HepG2 (cell line): ENCODE results near the gene ADAM10. TPM values are rescaled to one million over a fixed set of nuclear protein-coding genes. Genes with fewer than 3 reads are reported as not detected.

Experiments
- ARHGAP35 ChIP-seq: sonication (generic); formaldehyde crosslinking; IDR thresholded peaks from 2 replicates; pipeline ENCODE4 v1.9.0; 2022; ENCODE audit warnings: mild to moderate bottlenecking, inconsistent platforms, moderate library complexity, missing genetic modification reagents, borderline replicate concordance
- ATRX ChIP-seq: sonication (generic); formaldehyde crosslinking; IDR thresholded peaks from 2 replicates; pipeline ENCODE4 v1.4.0; 2020; ENCODE audit warnings: missing genetic modification reagents, borderline replicate concordance
- FOXP1 ChIP-seq, 2 experiments: fragments of 450-650 bp in 1 of 2; IDR thresholded peaks; 2 replicates each; pipeline ENCODE4 v1.6.1; 2017 to 2018; ENCODE audit warnings: antibody characterized with exemption in 1 of 2
- JDP2 ChIP-seq: sonication (generic); formaldehyde crosslinking; IDR thresholded peaks from 2 replicates; pipeline ENCODE4 v1.8.1; 2022; ENCODE audit warnings: missing genetic modification reagents, borderline replicate concordance
- KLF6 ChIP-seq: IDR thresholded peaks from 2 replicates; pipeline ENCODE4 v1.8.0; 2016; ENCODE audit warnings: missing biosample characterization, missing genetic modification reagents
- NFIB ChIP-seq: sonication (generic); formaldehyde crosslinking; IDR thresholded peaks from 2 replicates; pipeline ENCODE4 v1.9.0; 2021; ENCODE audit warnings: missing genetic modification reagents, mild to moderate bottlenecking, borderline replicate concordance
- PRMT3 ChIP-seq: sonication (generic); formaldehyde crosslinking; IDR thresholded peaks from 2 replicates; pipeline ENCODE4 v1.8.1; 2022; ENCODE audit warnings: low read depth, mild to moderate bottlenecking, moderate library complexity, missing genetic modification reagents, borderline replicate concordance
- SAFB2 ChIP-seq: sonication (generic); formaldehyde crosslinking; IDR thresholded peaks from 2 replicates; pipeline ENCODE4 v1.5.1; 2020; ENCODE audit warnings: missing genetic modification reagents, low read depth, mild to moderate bottlenecking, borderline replicate concordance
- SRY ChIP-seq: sonication (generic); formaldehyde crosslinking; IDR thresholded peaks from 2 replicates; pipeline ENCODE4 v1.8.0; 2022; ENCODE audit warnings: mild to moderate bottlenecking, missing genetic modification reagents
- SUZ12 ChIP-seq: fragments of 150-350 bp; IDR thresholded peaks from 2 replicates; pipeline ENCODE4 v1.6.1; 2014; ENCODE audit warnings: low read depth, low read length
- TAF15 ChIP-seq: fragments of 200-400 bp; formaldehyde crosslinking; IDR thresholded peaks from one replicate; pipeline ENCODE4 v1.6.1; 2018; ENCODE audit warnings: mild to moderate bottlenecking, low read depth, low read length; ENCODE audit not compliant: poor library complexity, severe bottlenecking
- TFDP2 ChIP-seq: sonication (generic); formaldehyde crosslinking; IDR thresholded peaks from 2 replicates; pipeline ENCODE4 v1.4.0; 2020; ENCODE audit warnings: missing genetic modification reagents
- U2AF2 ChIP-seq: fragments of 200-400 bp; formaldehyde crosslinking; IDR thresholded peaks from 2 replicates; pipeline ENCODE4 v1.6.1; 2017; ENCODE audit warnings: low read depth, mild to moderate bottlenecking, low read length
- UBTF ChIP-seq: sonication (generic); formaldehyde crosslinking; IDR thresholded peaks from 2 replicates; pipeline ENCODE4 v1.4.0; 2020; ENCODE audit warnings: mild to moderate bottlenecking, missing genetic modification reagents
- ZBTB21 ChIP-seq: sonication (generic); formaldehyde crosslinking; IDR thresholded peaks from 2 replicates; pipeline ENCODE4 v1.4.0; 2020; ENCODE audit warnings: missing genetic modification reagents
- ZFP37 ChIP-seq: sonication (generic); formaldehyde crosslinking; IDR thresholded peaks from 2 replicates; pipeline ENCODE4 v1.4.0; 2020; ENCODE audit warnings: missing genetic modification reagents, borderline replicate concordance
- ZMYM2 ChIP-seq: sonication (generic); formaldehyde crosslinking; IDR thresholded peaks from 2 replicates; pipeline ENCODE4 v1.8.0; 2022; ENCODE audit warnings: mild to moderate bottlenecking, missing genetic modification reagents
- ZSCAN20 ChIP-seq: sonication (generic); formaldehyde crosslinking; IDR thresholded peaks from 2 replicates; pipeline ENCODE4 v1.4.0; 2020; ENCODE audit warnings: missing genetic modification reagents, mild to moderate bottlenecking, borderline replicate concordance
- ZZZ3 ChIP-seq: sonication (generic); formaldehyde crosslinking; IDR thresholded peaks from 2 replicates; pipeline ENCODE4 v1.4.0; 2020; ENCODE audit warnings: missing genetic modification reagents, mild to moderate bottlenecking, borderline replicate concordance
- polyA plus RNA-seq, 8 experiments: library from polyadenylated mRNA; depleted of rRNA in 3 of 8; stranded (reverse) in 7 of 8; unstranded in 1 of 8; fragments of >200 nt; fragmentation: Illumina TruSeq in 4 of 8; extraction: Trizol in 4 of 8; gene quantifications; 2 replicates each; pipeline versions ENCODE4 v1.2.1 to v1.2.3, GENCODE V29; 2011 to 2016; ENCODE audit warnings: low read depth in 4 of 8, missing spikeins in 1 of 8, mixed read lengths in 1 of 8; ENCODE audit not compliant: insufficient read depth in 1 of 8
- total RNA-seq, 5 experiments: library from RNA; depleted of rRNA; stranded (reverse); fragments of >200 nt; fragmentation: Illumina TruSeq; extraction: Trizol; gene quantifications; 2 replicates each; pipeline ENCODE4 v1.2.3, GENCODE V29; 2016; ENCODE audit warnings: low read depth in 1 of 5
- TF ChIP-seq, protein P1 (sequence below): sonication (generic); formaldehyde crosslinking; IDR thresholded peaks from 2 replicates; pipeline ENCODE4 v1.4.0; 2020; ENCODE audit warnings: missing genetic modification reagents

ADAM10 gene
- total and polyA plus RNA-seq, 2 of the 13 experiments (the other 11 are each of a cell fraction or from before 2014, with no cell fraction given), result 92.7 to 125 TPM

DNA sequence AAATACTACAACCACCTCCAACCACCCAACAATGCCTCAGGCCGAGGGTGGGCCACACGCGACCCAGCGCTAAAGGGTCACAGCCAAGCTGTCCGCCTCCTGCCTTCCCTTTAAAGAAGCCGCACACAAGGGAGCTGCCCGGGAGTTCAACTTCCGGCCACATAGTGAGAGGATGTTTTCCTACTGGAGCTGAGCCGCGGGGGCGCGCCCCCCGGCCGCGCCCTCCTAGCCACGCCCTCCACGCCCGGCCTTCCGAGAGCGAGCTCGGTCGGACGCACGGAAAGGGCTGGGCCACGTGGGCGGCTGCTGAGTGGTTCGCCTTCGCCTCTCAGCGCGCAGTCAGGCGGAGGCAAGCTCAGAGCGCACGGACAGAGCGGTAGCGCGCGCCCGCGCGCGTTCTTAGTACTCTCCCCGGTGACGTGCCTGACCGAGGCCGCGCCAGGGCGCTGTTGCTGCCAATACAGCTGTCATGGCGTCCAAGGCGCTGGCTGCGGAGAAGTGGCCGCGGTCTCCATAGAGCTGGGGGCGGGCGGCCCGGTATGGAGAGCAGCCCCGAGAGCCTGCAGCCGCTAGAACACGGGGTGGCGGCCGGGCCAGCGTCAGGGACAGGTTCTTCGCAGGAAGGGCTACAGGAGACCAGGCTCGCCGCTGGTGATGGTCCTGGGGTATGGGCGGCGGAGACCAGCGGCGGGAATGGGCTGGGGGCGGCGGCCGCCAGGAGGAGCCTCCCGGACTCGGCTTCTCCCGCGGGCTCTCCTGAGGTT lies 21.5 kb upstream of the ADAM10 start, which contains the start of gene MINDY2 (continued):
- TF ChIP-seq, protein P1, sequence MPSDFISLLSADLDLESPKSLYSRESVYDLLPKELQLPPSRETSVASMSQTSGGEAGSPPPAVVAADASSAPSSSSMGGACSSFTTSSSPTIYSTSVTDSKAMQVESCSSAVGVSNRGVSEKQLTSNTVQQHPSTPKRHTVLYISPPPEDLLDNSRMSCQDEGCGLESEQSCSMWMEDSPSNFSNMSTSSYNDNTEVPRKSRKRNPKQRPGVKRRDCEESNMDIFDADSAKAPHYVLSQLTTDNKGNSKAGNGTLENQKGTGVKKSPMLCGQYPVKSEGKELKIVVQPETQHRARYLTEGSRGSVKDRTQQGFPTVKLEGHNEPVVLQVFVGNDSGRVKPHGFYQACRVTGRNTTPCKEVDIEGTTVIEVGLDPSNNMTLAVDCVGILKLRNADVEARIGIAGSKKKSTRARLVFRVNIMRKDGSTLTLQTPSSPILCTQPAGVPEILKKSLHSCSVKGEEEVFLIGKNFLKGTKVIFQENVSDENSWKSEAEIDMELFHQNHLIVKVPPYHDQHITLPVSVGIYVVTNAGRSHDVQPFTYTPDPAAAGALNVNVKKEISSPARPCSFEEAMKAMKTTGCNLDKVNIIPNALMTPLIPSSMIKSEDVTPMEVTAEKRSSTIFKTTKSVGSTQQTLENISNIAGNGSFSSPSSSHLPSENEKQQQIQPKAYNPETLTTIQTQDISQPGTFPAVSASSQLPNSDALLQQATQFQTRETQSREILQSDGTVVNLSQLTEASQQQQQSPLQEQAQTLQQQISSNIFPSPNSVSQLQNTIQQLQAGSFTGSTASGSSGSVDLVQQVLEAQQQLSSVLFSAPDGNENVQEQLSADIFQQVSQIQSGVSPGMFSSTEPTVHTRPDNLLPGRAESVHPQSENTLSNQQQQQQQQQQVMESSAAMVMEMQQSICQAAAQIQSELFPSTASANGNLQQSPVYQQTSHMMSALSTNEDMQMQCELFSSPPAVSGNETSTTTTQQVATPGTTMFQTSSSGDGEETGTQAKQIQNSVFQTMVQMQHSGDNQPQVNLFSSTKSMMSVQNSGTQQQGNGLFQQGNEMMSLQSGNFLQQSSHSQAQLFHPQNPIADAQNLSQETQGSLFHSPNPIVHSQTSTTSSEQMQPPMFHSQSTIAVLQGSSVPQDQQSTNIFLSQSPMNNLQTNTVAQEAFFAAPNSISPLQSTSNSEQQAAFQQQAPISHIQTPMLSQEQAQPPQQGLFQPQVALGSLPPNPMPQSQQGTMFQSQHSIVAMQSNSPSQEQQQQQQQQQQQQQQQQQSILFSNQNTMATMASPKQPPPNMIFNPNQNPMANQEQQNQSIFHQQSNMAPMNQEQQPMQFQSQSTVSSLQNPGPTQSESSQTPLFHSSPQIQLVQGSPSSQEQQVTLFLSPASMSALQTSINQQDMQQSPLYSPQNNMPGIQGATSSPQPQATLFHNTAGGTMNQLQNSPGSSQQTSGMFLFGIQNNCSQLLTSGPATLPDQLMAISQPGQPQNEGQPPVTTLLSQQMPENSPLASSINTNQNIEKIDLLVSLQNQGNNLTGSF (CRISPR knock-in tag), result no peak; the same call in 1 of the 2 replicates
- TF ChIP-seq SAFB2, result no peak; the same call in 1 of the 2 replicates
- TF ChIP-seq TAF15, result no peak
- TF ChIP-seq PRMT3 (CRISPR knock-in tag), result peak; percentile 79; the same call in 1 of the 2 replicates
- TF ChIP-seq JDP2 (CRISPR knock-in tag), result no peak
- TF ChIP-seq UBTF (CRISPR knock-in tag), result peak; percentile 99
- TF ChIP-seq ARHGAP35 (CRISPR knock-in tag), result peak; percentile 17; the same call in 1 of the 2 replicates
- TF ChIP-seq FOXP1 (IDR thresholded peaks at IDR 0.05), result no peak
- no peak for TF ChIP-seq FOXP1 (CRISPR knock-in tag; IDR thresholded peaks at IDR 0.05)
- TF ChIP-seq ZFP37 (CRISPR knock-in tag), result no peak; the same call in 1 of the 2 replicates
- no peak for TF ChIP-seq ATRX (CRISPR knock-in tag)
- TF ChIP-seq U2AF2, result no peak
- TF ChIP-seq SUZ12, result no peak
- peak; percentile 77 for TF ChIP-seq TFDP2 (CRISPR knock-in tag)
- TF ChIP-seq KLF6 (CRISPR knock-in tag), result peak; percentile 53; the same call in 1 of the 2 replicates
- TF ChIP-seq ZBTB21 (CRISPR knock-in tag), result no peak
- TF ChIP-seq SRY (CRISPR knock-in tag), result peak; percentile 93
- peak; percentile 81 for TF ChIP-seq ZMYM2
- TF ChIP-seq ZSCAN20 (CRISPR knock-in tag), result no peak
- no peak for TF ChIP-seq NFIB (CRISPR knock-in tag)
- TF ChIP-seq ZZZ3, result peak; percentile 21; the same call in 1 of the 2 replicates
